IMR-90 (cell line): ENCODE measurements around the gene OR1E2. TPM values are rescaled to one million over a fixed set of nuclear protein-coding genes. Genes with fewer than 3 reads are reported as not detected.
"Not testable (repeated sequence)": the region's sequence is repeated elsewhere in the genome, so short reads cannot be mapped to it uniquely, and the experiment has no call there.

Experiments used
- ATAC-seq: fragments of 200-7000 bp; cut with Tn5 transposase; 2 replicates; pipeline ENCODE4 v1.9.1; 2020; ENCODE audit warnings: low read depth, mild to moderate bottlenecking, moderate library complexity
- BruUV-seq: library from RNA; stranded (reverse); fragments of 400-500 nt; replicated peaks from 2 replicates; lab custom pipeline; 2021; lab: Mats Ljungman, UMichigan
- CTCF ChIA-PET: fragments of 300-600 bp; formaldehyde crosslinking; extraction: SDS; loops from one replicate; lab custom pipeline; 2021; ENCODE audit warnings: antibody characterized with exemption; lab: Yijun Ruan, JAX
- POLR2A ChIA-PET: fragments of 300-600 bp; sonication (Branson Sonifier 250); formaldehyde crosslinking; loops from one replicate; lab custom pipeline; 2022; ENCODE audit warnings: antibody characterized with exemption; ENCODE audit not compliant: unreplicated experiment; lab: Charles Lee
- DNase-seq: peaks from one replicate; pipeline ENCODE4 v3.0.0; 2013
- H2AFZ ChIP-seq: replicated peaks from 2 replicates; pipeline ENCODE3; 2013; ENCODE audit warnings: low read length, mild to moderate bottlenecking; ENCODE audit not compliant: poor library complexity
- H2AK5ac ChIP-seq: 2 replicates; pipeline ENCODE4 v1.6.1; 2013; ENCODE audit warnings: low read depth, low read length, inconsistent platforms
- H2AK9ac ChIP-seq: replicated peaks from 2 replicates; pipeline ENCODE3; 2013; ENCODE audit warnings: mild to moderate bottlenecking, low read depth, low read length, moderate library complexity; ENCODE audit not compliant: poor library complexity
- H2BK120ac ChIP-seq: 2 replicates; pipeline ENCODE4 v1.6.1; 2013; ENCODE audit warnings: low read depth, low read length, inconsistent platforms
- H2BK15ac ChIP-seq: 3 replicates; pipeline ENCODE4 v1.6.1; 2013; ENCODE audit warnings: low read depth, low read length, inconsistent platforms
- H2BK20ac ChIP-seq: 2 replicates; pipeline ENCODE4 v1.6.1; 2013; ENCODE audit warnings: low read depth, mild to moderate bottlenecking, inconsistent platforms, low read length, moderate library complexity
- H2BK5ac ChIP-seq: 2 replicates; pipeline ENCODE4 v1.6.1; 2013; ENCODE audit warnings: mild to moderate bottlenecking, low read depth, low read length, inconsistent platforms; ENCODE audit not compliant: poor library complexity, severe bottlenecking
- H3K14ac ChIP-seq: replicated peaks from 2 replicates; pipeline ENCODE4 v1.6.1; 2013; ENCODE audit warnings: low read depth, low read length, inconsistent platforms
- H3K18ac ChIP-seq: 2 replicates; pipeline ENCODE4 v1.6.1; 2013; ENCODE audit warnings: low read depth, low read length, control low read depth
- H3K23ac ChIP-seq: 2 replicates; pipeline ENCODE4 v1.6.1; 2013; ENCODE audit warnings: low read depth, low read length, inconsistent platforms
- H3K27ac ChIP-seq: 2 replicates; pipeline ENCODE4 v1.5.1; 2013; ENCODE audit warnings: mild to moderate bottlenecking, control low read depth, low read length; ENCODE audit not compliant: insufficient read depth
- H3K27me3 ChIP-seq: 2 replicates; pipeline ENCODE4 v1.6.1; 2013; ENCODE audit warnings: low read length; ENCODE audit not compliant: control insufficient read depth, insufficient read depth
- H3K36me3 ChIP-seq: 2 replicates; pipeline ENCODE4 v1.6.1; 2013; ENCODE audit warnings: low read length, mixed read lengths; ENCODE audit not compliant: control insufficient read depth, insufficient read depth
- H3K4ac ChIP-seq: 2 replicates; pipeline ENCODE4 v1.6.1; 2013; ENCODE audit warnings: low read depth, low read length, inconsistent platforms
- H3K4me1 ChIP-seq: 2 replicates; pipeline ENCODE4 v1.6.1; 2013; ENCODE audit warnings: low read length, mixed read lengths; ENCODE audit not compliant: control insufficient read depth, insufficient read depth
- H3K4me2 ChIP-seq: 2 replicates; pipeline ENCODE4 v1.6.1; 2013; ENCODE audit warnings: low read depth, mild to moderate bottlenecking, control low read depth, low read length, moderate library complexity
- H3K4me3 ChIP-seq: 2 replicates; pipeline ENCODE4 v1.5.1; 2013; ENCODE audit warnings: low read depth, mild to moderate bottlenecking, control low read depth, low read length, moderate library complexity; ENCODE audit not compliant: insufficient read depth
- H3K56ac ChIP-seq: 2 replicates; pipeline ENCODE4 v1.6.1; 2013; ENCODE audit warnings: low read length, inconsistent platforms; ENCODE audit not compliant: insufficient read depth; ENCODE audit errors: extremely low read depth
- H3K79me1 ChIP-seq, 2 experiments: 2 replicates each; pipeline ENCODE4 v1.6.1; 2013; ENCODE audit warnings: low read length in 2 of 2, inconsistent platforms in 1 of 2, low read depth in 1 of 2
- H3K9ac ChIP-seq: 2 replicates; pipeline ENCODE4 v1.6.1; 2013; ENCODE audit warnings: low read depth, low read length, control low read depth
- H3K9me1 ChIP-seq: 2 replicates; pipeline ENCODE4 v1.6.1; 2013; ENCODE audit warnings: low read length, inconsistent platforms; ENCODE audit not compliant: insufficient read depth
- H3K9me3 ChIP-seq: 2 replicates; pipeline ENCODE4 v1.6.1; 2013; ENCODE audit warnings: low read length; ENCODE audit not compliant: control insufficient read depth, insufficient read depth
- H4K20me1 ChIP-seq: 2 replicates; pipeline ENCODE4 v1.6.1; 2013; ENCODE audit warnings: low read length, inconsistent platforms; ENCODE audit not compliant: insufficient read depth
- H4K5ac ChIP-seq: 2 replicates; pipeline ENCODE4 v1.6.1; 2013; ENCODE audit warnings: mild to moderate bottlenecking, low read depth, low read length, control low read depth
- H4K8ac ChIP-seq, 2 experiments: 2 replicates each; pipeline ENCODE4 v1.6.1; 2013; ENCODE audit warnings: low read depth in 2 of 2, low read length in 2 of 2, control low read depth in 1 of 2, inconsistent platforms in 1 of 2
- H4K91ac ChIP-seq: 2 replicates; pipeline ENCODE4 v1.6.1; 2013; ENCODE audit warnings: low read depth, low read length, inconsistent platforms; ENCODE audit not compliant: insufficient read depth
- POLR2A ChIP-seq: IDR thresholded peaks from 2 replicates; pipeline ENCODE4 v1.6.1; 2012; ENCODE audit warnings: mild to moderate bottlenecking, low read depth, low read length
- RCOR1 ChIP-seq: IDR thresholded peaks from 2 replicates; pipeline ENCODE4 v1.6.1; 2012; ENCODE audit warnings: mild to moderate bottlenecking, low read length, improper control_type of control experiment; ENCODE audit not compliant: insufficient replicate concordance
- WGBS, 2 experiments: methylation state at CpG; one replicate each; pipeline versions ENCODE4 v1.1.5 to v1.1.7; 2013; ENCODE audit warnings: missing lambda C conversion rate in 2 of 2; ENCODE audit not compliant: insufficient read length in 1 of 2; ENCODE audit errors: extremely low coverage in 2 of 2; 5-methylcytosine and 5-hydroxymethylcytosine counted together
- dilution Hi-C: fragments of 300-500 bp; cut with HindIII; formaldehyde crosslinking; loops from one replicate; pipeline ENCODE4 v1.14.3; 2018; ENCODE audit warnings: low sequenced_read_pairs; ENCODE audit not compliant: unreplicated experiment
- in situ Hi-C: fragments of 300-500 bp; cut with MboI; formaldehyde crosslinking; loops from 3 replicates; pipeline ENCODE4 v1.14.3; 2019; ENCODE audit warnings: low sequenced_read_pairs, inconsistent platforms, mixed read lengths
- intact Hi-C: fragments of 100-400 bp; cut with micrococcal nuclease; formaldehyde crosslinking; loops from 2 replicates; pipeline ENCODE4 v1.10.0; 2022
- polyA plus RNA-seq, 3 experiments: library from polyadenylated mRNA; depleted of rRNA; stranded (reverse); fragments of >200 nt; gene quantifications; 2 replicates each; pipeline ENCODE4 v1.2.3, GENCODE V29; 2012; ENCODE audit warnings: low replicate concordance in 1 of 3
- total RNA-seq: library from RNA; depleted of rRNA; stranded (reverse); fragments of >200 nt; gene quantifications from 2 replicates; pipeline ENCODE4 v1.2.3, GENCODE V29; 2012

Gene OR1E2
- total and polyA plus RNA-seq, 2 of the 4 experiments (the other 2 are of a cell fraction), result not detected

GRCh38 chr17:3438368-3438767, 4.7 kb upstream of the OR1E2 start:
- no TSS peak for BruUV-seq
- ATAC-seq, result no peak
- H4K91ac ChIP-seq, result no peak overlapping the region

GRCh38 chr17:3433215-3433614, 426 bp downstream of the OR1E2 start:
- H2BK20ac ChIP-seq, H2AK9ac ChIP-seq, H3K56ac ChIP-seq, H3K36me3 ChIP-seq, H3K23ac ChIP-seq, H4K20me1 ChIP-seq, H4K91ac ChIP-seq, H3K4me3 ChIP-seq, CTCF ChIA-PET, H4K8ac ChIP-seq, H3K18ac ChIP-seq, DNase-seq, H2BK120ac ChIP-seq, H3K4me2 ChIP-seq, H3K9ac ChIP-seq, H3K27me3 ChIP-seq, in situ Hi-C loops, H3K27ac ChIP-seq, dilution Hi-C loops, ATAC-seq, BruUV-seq, intact Hi-C loops, H2AK5ac ChIP-seq, H2AFZ ChIP-seq, H4K5ac ChIP-seq, H3K9me3 ChIP-seq, H3K79me1 ChIP-seq, H2BK5ac ChIP-seq, H3K14ac ChIP-seq, H3K4me1 ChIP-seq, H3K9me1 ChIP-seq, H3K4ac ChIP-seq, H2BK15ac ChIP-seq, POLR2A ChIA-PET: not testable (repeated sequence)
- WGBS, 2 experiments, result 0% methylated on average over 4 of the region's 7 CpGs; no CpG with 5 or more reads in 1 of the 2 experiments

More at GRCh38 chr17:3438368-3438767, 4.7 kb upstream of the OR1E2 start:
- intact Hi-C loops, result no loop called here
- Histone ChIP-seq H4K8ac (no peak overlapping the region), H3K9me1 (no peaks in the 10 kb centered on the region), H3K23ac (no peak overlapping the region), H3K27ac (no peak overlapping the region), H3K4me3 (no peak overlapping the region), H3K4me1 (no peaks in the 10 kb centered on the region), H3K14ac (no peak overlapping the region), H3K27me3 (no peaks in the 10 kb centered on the region), H2AFZ (no peak overlapping the region), H2BK120ac (no peak overlapping the region), H2AK9ac (no peak overlapping the region), H3K56ac (no peak overlapping the region), H3K4me2 (no peak overlapping the region), H2BK15ac (no peak overlapping the region), H3K36me3 (no peaks in the 10 kb centered on the region), H3K79me1 (no peaks in the 10 kb centered on the region), H3K18ac (no peak overlapping the region), H3K9me3 (peaks cover 4% of the 10 kb centered on the region; the same call in 1 of the 2 replicates), H2AK5ac (no peak overlapping the region), H4K5ac (no peak overlapping the region), H4K20me1 (no peaks in the 10 kb centered on the region), H2BK20ac (no peak overlapping the region), H2BK5ac (no peak overlapping the region), H3K9ac (no peak overlapping the region), H3K4ac (no peak overlapping the region)
- TF ChIP-seq RCOR1, result no peak
- no peak for TF ChIP-seq POLR2A
- ChIA-PET POLR2A (no interaction called here), CTCF (no interaction called here)
- WGBS, 2 experiments, result no CpG with 5 or more reads among the region's 1 CpG
- no peak for DNase-seq
- dilution Hi-C loops, result no loop called here
- in situ Hi-C loops, result no loop called here
